ENCODE data around the gene DYNC1LI2.

- TF ChIP-seq EZH2phosphoT487 (IDR thresholded peaks at IDR 0.05; ENCODE audit: low read depth): no peak
- TF ChIP-seq CTCF (IDR thresholded peaks at IDR 0.05; ENCODE audit: low read depth, low read length): no peak
Observed at GRCh38 chr16:66746682-66747081, 4.7 kb downstream of the DYNC1LI2 start.
